COLO668 (cell line): ENCODE measurements around the gene TMEM43.
A peak's percentile ranks its signal among the peaks of the same experiment; 100 is the strongest.

ENCODE experiments used
- DNase-seq: peaks from one replicate; lab custom pipeline; 2025; ENCODE audit not compliant: unreplicated experiment; lab: John Stamatoyannopoulos, UW

The TMEM43 gene

DNA sequence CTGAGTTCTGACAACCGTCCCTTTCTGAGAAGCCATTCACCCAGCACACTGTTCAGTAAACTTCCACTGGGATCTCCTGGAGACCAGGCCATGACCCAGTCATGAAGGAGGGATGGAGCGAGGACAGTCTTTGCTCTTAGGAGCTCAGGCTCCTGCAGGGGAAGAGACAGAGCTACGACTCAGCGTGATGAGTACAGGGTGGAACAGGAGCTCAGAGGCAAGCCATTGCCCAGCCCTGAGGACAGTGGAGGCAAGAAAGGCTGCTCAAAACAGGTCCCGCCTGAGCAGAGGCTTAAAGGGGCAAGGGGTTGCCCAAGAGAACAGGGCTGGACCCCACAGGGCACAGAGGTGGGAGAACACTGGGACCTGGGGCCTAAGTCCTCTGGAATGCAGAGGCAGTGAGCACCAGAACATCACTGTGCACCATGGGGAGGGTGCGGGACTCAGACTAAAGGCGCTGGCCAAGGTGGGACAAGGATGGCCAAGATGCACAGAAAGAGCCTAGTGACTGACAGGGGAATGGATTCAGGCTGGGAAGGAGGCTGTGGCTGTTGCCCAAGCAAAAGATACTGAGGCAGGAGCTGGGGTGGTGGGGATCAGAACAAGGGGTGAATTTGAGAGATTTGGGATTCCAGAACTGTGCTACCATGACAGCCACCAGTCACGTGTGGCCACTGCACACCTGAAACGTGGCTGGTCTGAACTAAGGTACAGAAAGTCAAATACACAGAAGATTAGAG lies 25.8 kb downstream of the TMEM43 start:
- DNase-seq: no peak

DNA sequence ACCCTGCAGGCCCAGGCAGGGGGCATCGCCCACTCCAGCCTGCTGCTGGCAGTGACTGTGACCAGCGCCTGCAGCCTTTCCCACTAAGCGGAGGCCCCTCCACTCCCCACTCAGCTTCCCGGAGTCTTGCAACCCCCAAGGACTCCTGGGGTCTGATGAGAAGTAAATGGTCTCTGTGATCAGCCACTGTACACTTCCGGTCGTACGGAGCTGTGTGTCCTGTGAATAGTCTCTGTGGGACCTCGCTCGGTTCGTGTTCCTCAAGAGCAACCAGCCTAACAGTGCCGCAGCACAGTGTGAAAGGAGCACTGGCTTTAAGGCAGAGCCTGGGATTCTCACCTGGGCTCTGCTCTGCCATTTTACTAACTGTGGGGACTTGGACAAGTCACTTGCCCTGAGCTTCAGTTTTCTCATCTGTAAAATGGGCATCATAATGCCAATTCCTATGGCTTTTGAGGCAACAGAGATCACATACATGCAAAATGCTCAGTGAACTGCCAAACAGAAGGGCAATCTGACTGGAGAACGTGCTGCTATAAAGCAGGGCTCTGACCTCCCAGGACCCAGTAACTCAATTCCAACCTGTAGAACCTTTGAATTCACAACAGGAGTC lies 26.7 kb downstream of the TMEM43 start:
- no peak for DNase-seq

DNA sequence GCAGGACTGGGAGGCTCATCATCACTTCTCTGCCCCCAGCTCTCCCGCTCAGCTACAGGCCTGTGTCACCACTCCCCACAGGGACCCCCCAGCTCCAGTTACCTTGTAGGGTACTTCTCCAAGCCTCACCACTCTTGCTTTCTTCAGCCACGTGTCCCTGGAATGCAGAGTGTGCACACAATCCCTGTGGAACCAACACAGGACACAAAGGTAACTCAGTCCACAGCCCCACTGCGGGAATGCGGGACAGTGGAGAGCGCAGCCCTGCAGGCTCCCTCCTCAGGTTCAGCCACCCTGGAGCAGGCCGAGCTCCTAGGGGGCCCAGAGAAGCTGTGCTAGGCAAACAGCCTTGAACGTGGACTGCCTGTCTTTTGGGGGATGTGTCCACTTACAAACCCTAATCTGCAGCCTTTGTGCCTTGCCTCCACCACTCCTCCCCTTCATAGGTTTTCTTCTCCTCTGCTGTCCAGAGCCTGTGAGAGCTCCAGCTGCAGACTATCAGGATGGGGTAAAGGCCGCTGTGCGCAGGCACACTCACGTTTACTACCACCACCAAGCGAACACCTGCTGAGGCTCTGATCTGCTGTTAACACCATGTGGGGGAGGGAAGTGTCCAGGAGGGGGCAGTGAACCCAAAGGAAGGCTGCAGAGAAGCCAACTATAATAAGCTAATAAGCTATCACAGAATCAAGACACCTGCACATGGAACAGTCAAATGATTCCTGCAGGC lies 27.5 kb downstream of the TMEM43 start:
- DNase-seq: peak; percentile 23

DNA sequence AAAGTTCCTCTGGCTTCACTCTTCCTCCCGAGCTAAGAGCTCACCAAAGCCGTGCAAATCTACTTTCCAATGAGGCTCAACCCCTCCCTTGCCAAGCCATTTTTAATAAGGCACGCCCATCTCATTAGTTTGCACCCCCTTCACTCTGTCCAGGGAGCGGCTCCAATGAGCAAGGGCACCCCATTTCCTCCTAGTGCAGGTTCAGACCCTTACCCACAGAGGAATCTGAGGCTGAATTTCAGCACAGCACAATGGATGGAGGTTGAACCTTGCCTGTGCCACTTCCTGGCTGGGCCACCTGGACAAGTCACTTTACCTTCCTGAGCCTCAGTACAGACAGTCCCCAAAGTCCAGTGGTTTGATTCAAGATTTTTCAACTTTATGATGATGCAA lies 28.1 kb downstream of the TMEM43 start:
- DNase-seq: no peak

DNA sequence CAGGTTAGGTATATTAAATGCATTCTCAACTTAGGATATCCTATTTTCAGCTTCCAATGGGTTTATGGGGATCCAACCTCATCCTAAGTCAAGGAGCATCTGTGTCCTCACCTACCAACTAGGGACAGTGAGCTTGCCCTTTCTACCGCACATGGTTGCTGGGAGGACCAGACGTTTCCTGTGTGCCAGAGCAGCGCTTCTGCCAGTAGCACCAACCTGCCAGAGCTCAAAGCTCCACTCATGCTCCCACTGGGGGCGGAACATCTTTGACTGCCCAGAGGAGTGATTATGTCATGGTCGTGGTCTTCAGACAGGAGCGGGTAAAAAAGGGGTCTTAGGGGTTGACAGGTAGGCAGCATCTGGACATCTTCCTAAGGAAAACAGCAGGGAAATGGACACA lies 28.8 kb downstream of the TMEM43 start:
- no peak for DNase-seq

DNA sequence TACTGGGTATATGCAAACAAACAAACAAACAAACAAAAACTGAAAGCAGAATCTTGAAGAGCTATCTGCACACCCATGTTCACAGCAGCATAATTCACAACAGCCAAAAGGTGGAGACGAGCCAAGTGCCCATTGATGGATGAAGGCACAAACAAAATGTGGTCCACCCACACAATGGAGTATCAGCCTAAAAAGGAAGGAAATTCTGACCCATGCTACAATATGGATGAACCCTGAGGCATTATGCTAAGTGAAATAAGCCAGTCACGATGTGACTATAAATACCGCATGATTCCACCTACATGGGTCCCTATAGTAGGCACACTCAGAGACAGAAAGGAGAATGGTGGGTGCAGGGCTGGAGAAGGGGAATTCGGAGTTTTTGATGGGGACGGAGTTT lies 29.4 kb downstream of the TMEM43 start:
- DNase-seq: no peak

DNA sequence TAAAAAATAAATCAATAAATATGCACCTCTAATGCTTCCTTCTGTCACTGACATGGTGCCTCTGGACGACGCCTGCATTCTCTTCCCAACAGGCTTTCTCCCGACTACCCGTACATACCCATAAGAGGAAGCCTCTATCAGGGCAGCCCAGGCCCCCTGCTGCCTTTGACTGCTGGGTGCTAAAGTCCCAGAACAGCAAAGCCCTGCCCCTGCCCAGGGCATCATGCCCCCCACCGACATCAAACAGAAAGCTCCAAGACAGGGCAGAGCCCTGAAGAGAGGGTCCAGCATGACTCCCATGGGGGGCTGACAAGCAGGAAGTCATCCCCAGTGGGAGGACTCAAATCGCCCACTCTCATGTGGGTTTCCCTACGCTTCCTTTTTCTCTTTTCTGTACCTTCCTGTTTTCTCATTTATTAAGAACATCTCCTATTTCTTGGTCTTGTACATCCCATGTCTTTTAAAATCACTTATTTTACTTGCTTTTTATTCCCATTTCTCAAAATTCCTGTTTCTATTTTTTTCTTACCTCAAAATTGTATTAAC lies 30.1 kb downstream of the TMEM43 start:
- no peak for DNase-seq

DNA sequence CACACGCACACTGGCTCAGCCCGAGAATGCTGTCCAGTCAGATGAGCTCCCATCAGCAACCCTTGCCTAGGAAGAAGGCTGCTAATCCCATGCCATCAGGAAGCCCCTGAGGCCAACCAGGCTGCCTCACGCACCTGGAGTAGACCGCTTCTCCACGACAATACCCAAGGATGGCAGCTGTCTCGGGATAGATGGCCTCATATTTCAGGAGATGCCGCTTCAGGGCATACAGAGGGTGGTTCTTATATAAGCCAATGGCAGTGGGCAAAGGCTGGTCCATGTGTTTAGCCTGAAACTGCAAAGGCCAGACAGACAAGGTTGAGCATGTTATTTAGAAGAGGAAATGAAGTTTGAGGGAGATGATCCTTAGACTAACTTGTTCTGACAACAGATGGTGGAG lies 31.3 kb downstream of the TMEM43 start:
- DNase-seq: no peak

DNA sequence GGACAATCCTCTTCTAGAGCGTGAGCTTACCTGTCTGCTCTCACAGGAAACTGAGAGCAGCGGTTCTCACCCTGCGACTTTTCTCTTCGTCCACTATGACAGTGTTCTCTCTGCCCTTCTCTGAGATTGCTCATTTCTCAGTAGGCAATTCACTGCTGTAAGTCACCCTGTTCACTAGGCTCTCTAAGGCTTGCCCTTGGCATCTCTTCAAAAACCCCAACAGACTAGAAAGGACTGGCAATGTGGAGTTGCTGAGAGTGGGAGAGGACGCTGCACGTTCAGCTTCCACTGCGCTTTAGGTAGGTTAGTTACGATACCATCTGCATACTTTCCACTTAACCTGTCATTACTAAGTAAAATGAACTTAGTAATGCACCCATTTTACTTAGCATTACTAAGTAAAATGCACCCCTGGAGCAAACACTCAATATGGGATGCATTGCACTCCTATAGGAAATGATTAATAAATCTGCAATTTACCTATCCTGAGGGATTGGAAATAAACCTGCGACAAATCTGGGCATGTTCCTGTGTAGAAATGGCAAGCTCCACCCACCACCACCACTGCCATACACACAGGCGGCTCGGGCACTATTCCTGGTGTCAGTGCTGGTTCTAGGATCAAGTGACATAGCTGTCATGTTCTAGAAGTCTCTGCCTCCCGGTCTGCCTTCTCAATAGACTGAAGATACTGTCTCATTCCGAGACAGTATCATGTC lies 32.1 kb downstream of the TMEM43 start:
- no peak for DNase-seq

DNA sequence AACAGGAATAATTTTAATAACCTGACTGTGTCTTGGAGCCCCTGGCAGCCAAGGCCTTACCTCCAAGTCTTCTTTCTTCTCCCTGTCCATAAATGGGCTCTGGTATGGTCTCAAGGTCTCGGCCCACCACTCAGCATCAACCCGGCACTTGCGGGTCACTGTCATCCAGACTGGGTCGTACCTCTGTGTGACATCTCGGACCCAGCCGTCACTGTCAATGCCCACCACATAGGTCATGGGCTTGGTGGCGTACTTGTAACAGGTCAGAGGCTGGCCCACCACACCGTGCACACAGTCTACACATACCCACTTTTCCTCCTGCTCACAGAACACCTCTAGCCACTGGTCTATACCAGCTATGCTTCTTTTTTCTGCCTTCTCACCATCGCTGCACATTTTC lies 33.1 kb downstream of the TMEM43 start:
- DNase-seq: no peak

DNA sequence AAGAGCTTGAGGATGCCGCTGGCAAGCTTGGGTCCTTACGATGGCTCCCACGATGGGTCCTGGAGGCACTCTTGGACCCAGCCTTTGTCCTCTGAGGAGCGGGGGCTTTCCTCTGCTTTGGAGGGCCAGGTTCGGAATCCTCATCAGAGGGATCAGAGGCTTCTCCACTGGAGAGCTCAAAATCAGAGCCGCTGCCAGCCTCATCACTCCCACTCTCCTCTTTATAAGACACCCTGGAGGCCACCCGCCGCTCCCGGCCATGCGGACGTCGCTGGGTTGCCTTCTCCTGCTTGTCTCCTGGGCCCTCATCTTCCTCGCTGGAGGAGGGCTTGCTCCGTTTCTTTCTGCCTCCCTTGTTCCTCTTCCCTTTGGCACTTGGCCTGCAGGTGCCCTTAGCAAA lies 33.5 kb downstream of the TMEM43 start:
- DNase-seq: no peak

DNA sequence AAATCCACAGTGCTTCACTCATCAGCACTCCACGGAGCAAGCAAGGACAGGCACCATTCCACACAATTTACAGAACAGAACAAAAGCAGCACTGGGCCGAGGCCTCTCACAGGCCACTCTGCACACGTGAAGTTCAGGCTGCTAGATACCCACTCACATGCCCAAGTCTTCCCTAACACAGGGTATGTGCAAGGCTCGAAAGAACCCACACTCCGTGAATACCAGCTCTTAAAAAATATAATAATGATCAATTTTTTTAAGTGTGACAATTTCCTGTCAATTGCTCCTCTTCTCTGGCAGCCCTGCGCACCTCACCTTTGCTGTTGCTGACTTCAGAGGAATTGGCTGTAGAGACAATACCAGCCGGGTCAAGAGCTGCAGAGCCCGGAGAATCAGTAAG lies 34.6 kb downstream of the TMEM43 start:
- no peak for DNase-seq

DNA sequence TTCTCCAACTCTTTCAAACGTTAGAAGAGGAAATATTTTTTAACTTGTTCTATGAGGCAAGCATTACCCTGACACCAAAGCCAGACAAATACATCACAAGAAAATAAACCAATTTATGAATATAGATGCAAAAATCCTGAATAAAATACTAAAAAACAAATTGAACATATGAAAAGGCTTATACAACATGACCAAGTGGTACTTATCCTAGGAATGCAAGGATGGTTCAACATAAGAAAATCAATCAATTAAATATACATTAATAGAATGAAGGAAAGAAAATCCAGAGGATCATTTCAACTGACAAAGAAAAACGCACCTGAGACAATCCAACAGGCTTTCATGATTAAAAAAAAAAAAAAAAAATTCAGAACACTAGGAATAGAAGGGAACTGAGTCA lies 36.4 kb downstream of the TMEM43 start:
- DNase-seq: no peak

DNA sequence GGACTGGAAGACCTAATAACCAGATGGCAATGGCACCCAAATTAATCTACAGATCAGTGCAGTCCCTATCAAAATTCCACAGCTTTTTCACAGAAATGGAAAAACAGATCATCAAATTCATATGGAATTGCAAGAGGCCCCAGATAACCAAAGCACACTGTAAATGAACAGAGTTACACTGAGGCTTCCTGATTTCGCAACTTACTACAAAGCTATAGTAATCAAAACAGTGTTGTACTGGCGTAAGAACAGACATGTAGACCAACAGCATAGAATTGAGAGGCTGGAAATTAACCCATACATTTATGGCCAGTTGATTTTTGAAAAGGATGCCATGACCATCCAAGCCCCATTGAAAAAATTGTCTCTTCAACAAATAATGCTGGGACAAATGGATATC lies 37.3 kb downstream of the TMEM43 start:
- no peak for DNase-seq

DNA sequence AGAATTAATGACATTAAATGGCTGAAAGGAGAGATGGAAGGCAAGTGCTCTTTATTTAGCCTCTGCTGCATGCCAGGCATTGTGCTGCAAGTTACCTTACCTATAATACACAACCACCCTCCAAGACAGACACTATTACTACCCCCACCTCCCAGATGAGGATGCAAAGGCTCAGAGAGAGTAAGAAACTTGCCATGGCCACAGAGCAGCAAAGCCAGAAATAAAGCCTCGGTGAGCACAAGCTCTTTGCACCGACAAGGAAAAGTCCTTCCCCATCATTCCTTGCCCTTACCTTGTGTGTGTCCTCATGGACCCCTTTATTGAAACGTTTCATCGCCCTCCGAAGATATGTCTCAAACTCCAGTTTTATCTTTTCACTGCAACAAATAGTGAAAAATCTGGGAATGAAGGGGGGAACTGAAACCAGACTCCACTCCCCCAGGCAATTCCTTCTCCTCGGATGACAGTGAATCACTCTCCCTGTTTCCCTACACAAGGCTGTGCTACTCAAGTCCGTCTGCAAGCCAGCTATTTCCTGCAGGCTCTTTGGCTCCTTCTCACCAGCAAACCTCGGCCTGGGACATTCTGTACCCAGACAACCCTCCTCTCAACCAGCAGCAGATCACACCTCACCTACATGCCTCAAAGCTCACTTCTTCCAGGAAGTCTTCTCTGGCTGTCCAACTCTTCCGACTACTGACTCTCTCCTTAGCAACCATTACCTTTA lies 42.2 kb downstream of the TMEM43 start:
- no peak for DNase-seq

DNA sequence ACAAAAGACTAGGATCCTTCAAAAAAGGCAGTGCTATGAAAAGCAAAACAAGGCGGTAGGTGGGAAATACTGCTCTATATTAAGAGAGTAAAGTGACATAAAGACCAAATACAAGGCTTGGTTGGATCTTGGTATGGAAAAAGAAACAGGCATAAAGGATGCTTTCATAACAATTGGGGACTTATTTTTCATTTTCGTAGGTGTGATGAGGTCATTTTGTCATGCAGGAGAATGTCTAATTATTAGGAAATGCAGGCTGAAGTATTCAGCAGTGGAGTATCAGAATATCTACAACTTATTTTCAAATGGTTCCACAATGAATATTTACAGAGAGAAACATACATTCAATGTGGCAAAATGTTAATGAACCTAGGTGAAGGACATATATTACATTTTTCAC lies 44.6 kb downstream of the TMEM43 start:
- no peak for DNase-seq

DNA sequence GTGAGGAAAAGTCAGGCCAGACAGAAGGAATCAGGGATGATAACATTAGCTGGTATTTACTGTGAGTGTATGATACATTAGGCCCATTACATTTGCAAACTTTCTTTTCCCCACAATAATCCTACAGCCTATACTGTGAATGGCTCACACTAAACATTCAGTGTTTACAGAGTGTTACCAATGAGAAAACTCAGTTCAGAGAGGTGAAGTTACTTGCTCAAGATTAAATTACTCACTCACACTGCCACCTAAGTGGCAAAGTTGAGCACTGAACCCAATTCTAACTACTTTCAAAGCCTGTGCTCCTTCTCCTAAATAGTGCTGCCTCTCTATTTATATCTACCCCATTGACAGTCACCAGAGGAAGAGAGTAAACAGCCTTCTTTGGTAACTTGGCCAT lies 45.0 kb downstream of the TMEM43 start:
- DNase-seq: no peak

DNA sequence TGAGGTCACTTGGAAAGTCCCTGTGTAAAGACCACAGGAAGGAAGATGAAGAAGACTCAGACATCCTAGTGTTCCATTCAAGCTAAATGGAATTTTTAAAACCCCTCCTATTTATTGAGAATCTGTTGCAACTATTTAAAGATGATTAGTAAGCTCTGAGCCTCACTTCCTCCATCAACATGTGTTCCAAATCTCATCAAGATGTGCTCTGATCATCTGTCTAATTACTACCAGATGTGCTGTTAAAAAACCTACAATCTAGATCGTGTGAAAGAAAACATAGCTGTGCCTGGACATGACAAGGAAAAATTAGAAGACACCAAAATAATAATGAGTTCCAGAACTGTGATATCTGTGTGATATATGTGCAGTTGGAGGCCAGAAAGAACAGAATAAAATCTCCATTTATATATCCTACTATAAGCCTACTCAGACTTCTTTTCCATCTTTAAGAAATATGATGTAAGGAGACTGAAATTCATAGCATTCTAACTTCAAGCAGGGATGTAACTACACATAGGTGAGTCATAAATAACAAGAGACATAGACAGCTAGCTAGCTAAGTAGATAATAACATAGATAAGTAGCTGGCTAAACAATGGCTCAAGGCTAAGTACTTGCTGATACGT lies 45.8 kb downstream of the TMEM43 start:
- DNase-seq: no peak

DNA sequence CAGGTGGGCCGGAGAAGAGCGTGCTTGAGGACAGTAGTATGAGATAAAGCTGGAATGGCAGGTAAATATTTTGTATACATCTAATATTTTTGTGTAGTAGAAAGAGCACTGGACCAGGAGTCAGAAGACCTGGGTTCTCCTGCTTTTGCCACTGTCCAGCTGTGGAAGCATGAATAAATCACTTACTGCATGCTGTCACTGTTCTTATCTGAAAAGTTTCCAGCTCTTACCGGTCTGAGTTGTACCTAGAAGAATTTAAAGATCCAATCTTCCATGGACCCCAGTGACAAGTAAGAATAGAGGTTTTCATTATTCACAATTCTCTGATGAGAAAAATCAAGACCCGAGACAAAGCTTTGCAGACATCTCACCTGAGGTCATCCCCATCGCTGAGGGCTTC lies 47.6 kb downstream of the TMEM43 start:
- no peak for DNase-seq

DNA sequence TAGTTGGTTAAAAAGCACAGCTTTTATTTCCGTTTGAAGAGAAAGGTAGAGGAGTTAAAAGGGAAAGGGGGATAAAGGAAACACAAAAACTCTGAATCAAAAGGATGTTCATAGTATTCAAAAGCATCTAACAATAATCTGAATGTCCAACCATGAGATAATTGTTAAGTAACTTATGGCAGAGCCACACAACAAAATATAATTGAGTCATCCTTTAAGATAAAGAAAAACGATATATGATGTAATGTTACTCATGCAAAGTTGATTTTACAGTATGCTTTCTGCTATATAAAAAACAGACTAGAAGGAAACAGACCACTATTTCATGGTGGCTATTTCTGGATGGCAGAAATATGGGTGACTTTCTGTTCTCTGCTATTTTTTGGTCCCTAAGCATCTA lies 49.6 kb downstream of the TMEM43 start:
- DNase-seq: no peak
